LNCaP clone FGC (cell line): ENCODE measurements around the gene MORN1.

ENCODE experiments used
- DNase-seq: peaks from one replicate; pipeline ENCODE4 v3.0.0-alpha.2; 2011; ENCODE audit warnings: low read depth
- H3K4me3 ChIP-seq: 2 replicates; pipeline ENCODE4 v1.5.1; 2011; ENCODE audit warnings: mild to moderate bottlenecking, low read depth, low read length, control low read depth
- TF ChIP-seq, protein P1 (sequence below): IDR thresholded peaks from 2 replicates; pipeline ENCODE4 v1.5.1; 2012; ENCODE audit warnings: mild to moderate bottlenecking; ENCODE audit not compliant: control insufficient read depth, insufficient read depth; ENCODE audit errors: extremely low read depth

The MORN1 gene

DNA sequence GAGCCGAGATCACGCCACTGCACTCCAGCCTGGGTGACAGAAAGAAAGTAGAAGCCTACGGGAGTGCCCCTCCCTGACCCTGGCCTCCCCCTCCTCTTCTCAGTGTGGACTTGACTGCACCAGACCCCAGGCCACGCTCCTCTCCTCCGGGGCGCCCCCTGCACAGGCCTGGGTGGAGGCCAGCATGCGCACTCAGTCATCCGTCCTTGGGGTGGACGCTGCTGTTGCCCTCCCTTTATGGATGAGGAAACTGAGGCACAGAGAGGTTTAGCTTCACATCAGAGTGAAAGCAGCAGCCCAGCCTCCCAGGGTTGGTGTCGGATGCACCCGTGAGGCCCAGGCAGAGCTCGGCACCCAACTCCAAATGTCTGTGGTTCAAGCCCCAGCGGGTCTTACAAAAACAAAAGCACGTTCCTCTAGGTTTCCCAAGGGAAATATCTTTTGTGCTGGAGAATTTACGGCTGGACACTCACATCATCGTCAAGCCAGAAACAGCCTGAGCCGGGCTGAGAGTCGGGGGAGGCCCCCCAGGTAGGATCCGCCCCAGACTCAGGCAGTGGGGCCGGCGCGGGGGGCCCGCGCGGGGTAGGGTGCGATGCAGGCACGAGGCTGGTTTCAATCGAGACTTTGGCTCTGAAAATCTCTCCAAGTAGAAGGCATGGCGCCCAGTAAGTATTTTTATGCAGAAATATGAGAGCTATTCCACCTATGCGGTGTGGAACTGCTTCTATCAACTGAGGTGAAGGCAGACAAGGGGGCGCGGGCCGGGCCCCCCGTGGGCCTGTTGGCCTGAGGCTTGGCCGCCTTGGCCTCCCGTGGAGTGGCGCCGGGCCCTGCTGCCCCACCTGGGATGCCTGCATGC, 36.6 kb downstream of the MORN1 start:
- H3K4me3 ChIP-seq, result no peak overlapping the region
- no peak for DNase-seq
- TF ChIP-seq, protein P1, sequence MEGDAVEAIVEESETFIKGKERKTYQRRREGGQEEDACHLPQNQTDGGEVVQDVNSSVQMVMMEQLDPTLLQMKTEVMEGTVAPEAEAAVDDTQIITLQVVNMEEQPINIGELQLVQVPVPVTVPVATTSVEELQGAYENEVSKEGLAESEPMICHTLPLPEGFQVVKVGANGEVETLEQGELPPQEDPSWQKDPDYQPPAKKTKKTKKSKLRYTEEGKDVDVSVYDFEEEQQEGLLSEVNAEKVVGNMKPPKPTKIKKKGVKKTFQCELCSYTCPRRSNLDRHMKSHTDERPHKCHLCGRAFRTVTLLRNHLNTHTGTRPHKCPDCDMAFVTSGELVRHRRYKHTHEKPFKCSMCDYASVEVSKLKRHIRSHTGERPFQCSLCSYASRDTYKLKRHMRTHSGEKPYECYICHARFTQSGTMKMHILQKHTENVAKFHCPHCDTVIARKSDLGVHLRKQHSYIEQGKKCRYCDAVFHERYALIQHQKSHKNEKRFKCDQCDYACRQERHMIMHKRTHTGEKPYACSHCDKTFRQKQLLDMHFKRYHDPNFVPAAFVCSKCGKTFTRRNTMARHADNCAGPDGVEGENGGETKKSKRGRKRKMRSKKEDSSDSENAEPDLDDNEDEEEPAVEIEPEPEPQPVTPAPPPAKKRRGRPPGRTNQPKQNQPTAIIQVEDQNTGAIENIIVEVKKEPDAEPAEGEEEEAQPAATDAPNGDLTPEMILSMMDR, result no peak

DNA sequence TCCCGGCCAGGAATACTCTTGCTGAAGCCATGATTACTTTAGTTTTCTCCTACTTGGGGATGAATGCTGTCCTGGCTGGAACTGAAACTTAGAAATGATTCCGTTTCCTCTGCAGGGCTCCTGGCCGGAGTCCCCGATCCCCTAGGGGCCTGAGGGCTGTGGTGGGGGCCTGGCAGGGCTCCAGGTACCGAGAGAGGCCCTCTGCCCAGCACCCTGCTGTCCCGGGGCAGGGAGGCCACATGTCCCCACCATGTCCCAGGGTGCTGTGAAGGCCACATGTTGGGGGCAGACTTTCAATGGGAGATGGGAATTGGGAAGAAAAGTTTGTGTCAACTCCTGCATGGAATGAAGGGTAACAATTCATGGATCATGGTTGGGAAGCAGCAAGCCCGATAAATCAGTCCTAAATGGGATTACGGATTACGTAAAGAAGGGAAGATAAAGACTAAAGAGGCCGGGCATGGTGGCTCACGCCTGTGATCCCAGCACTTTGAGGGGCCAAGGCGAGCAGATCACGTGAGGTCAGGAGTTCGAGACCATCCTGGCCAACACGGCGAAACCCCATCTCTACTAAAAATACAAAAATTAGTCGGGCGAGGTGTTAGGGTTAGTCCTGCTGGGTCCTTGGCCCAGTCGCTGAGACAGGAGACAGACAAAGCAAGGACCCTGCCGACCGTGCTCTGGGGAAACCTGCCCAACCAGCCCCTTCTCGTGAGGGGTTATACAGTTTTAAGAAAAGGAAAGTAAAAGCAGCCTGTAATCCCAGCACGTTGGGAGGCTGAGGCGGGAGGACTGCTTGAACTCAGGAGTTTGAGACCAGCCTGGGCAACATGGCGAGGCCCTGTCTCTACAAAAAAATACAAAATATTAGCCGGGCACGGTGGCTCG, 37.6 kb downstream of the MORN1 start:
- no peak overlapping the region for H3K4me3 ChIP-seq
- DNase-seq, result no peak
- TF ChIP-seq, protein P1, result no peak

DNA sequence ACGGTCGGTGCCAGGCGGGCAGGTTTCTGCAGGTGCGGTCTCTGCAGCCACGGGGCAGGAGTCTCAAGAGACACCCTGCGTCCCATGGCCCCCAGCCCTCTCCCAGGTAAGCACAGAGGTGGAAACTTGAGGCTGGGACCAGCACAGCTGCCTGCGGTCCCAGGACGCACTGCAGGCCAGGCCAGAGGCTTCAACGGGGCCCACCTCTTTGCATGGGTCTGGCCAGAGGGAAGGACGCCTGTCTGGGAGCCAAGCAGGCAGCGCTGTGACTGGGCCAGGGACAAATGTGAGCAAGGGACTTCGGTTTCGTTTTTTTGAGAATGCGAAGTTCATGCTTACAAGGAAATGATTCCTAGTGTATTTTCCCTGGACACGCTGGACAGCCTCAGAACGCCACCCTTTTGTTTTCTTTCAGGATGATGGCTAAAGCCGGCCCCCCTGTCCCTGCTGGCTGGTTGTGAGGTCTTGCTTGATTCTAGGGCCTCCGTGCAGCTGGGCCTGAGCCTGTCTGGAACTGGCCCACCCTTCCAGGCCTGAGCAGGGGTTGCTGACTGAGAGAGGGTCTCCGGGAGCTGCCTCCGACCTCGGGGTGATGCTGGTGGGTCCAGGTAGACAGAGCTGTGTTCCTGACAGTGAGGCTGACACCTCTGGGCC, 38.3 kb downstream of the MORN1 start:
- H3K4me3 ChIP-seq, result no peak overlapping the region
- TF ChIP-seq, protein P1, result no peak
- no peak for DNase-seq

DNA sequence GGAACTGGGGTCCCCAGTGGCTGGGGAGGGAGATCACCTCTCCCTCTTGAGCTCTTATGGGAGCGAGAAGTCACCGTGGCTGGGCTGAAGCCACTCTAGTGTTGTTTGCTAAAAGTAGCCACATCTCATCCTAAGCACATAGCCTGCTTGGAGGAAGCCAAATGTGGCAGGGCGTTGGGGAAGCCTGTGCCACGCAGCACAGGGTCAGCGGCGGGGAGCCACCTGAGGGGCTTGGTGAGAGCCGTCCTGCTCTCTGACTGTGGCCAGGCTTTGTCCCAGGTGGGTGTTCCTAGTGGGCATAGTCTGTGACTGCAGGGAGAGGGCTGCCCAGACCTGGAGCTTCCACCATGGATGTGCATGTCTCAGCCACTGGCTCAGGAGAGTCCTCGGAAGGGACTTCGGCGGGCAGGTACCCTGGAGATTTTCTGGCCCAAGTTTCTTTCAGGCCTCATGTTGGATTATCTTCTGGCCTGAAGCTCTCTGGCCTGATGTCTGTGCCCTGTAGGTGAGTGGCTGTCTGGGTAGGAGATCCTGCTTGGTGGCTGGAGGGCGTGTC, 38.9 kb downstream of the MORN1 start:
- H3K4me3 ChIP-seq, result no peak overlapping the region
- TF ChIP-seq, protein P1, result no peak
- no peak for DNase-seq

DNA sequence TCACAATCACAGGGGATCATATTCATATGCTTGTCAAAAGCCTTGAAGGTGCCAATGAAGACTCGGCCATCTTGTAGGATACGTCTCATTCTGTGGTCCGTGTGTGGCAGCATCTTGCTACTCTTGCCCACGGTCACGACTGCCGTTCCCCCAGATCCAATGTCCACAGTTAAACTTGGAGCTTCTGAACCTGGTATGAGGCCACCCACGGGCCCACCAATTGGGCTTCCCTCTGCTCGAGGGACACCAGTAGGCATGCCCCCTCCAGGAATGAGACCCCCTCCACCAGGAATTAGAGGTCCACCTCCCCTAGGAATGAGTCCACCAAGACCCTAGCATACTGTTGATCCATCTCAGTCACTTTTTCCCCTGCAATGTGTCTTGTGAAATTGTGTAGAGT, 39.6 kb downstream of the MORN1 start:
- no peak overlapping the region for H3K4me3 ChIP-seq
- TF ChIP-seq, protein P1, result no peak
- DNase-seq, result no peak

DNA sequence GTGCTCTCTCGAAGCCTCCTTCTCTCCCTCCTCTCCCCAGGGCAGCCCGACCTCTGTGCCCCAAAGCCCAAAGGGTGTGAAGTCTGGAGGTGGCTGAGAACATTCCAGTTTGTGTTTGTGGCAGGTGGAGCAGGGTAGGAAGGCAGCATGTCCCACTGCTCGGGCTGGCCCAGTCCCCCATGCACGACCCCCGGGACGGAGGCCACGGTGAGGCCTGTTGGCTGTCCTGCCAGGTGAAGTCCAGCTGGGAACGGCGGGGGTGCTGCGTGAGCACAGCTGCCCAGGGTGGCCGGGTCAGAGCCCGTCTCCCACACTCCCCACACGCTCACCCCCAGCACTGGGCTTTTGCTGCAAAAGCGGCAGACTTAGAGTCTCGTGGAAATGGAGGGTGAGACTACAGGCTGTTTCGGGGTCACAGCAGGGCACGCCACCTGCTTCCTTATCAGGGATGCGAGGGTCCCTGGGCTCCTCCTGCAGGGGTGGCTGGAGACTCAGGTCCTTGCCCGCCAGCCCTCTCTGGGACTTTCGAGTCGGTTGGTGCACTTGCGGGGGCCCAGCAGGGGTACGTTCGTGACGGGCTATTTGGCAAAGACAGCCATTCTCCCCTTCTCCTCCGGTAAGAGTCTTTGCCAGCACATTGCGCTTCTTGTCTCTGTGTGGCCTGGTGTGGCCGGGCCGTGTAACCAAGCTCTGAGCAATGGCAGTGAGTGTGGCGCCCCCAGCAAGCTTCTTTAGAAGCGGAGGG, 40.3 kb downstream of the MORN1 start:
- no peak for DNase-seq
- H3K4me3 ChIP-seq, result no peak overlapping the region
- TF ChIP-seq, protein P1, result no peak
